ENCODE measurements around the gene LRRC49.

DNA sequence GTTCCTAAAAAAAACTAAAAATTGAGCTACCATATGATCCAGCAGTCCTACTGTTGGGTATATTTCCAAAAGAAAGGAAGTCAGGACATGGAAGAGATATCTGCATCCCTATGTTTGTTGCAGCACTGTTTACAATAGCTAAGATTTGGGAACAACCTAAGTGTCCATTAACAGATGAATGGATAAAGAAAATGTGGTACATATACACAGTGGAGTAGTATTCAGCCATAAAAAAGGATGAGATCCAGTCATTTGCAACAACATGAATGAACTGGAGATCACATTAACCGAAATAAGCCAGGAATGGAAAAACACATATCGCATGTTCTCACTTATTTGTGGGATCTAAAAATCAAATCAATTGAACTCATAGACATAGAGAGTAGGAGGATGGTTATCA is 29.5 kb downstream of the LRRC49 start:
- TF ChIP-seq, protein P1, sequence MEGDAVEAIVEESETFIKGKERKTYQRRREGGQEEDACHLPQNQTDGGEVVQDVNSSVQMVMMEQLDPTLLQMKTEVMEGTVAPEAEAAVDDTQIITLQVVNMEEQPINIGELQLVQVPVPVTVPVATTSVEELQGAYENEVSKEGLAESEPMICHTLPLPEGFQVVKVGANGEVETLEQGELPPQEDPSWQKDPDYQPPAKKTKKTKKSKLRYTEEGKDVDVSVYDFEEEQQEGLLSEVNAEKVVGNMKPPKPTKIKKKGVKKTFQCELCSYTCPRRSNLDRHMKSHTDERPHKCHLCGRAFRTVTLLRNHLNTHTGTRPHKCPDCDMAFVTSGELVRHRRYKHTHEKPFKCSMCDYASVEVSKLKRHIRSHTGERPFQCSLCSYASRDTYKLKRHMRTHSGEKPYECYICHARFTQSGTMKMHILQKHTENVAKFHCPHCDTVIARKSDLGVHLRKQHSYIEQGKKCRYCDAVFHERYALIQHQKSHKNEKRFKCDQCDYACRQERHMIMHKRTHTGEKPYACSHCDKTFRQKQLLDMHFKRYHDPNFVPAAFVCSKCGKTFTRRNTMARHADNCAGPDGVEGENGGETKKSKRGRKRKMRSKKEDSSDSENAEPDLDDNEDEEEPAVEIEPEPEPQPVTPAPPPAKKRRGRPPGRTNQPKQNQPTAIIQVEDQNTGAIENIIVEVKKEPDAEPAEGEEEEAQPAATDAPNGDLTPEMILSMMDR (conservative IDR thresholded peaks at IDR 0.05 in 1 of 2, IDR thresholded peaks at IDR 0.05 in 1 of 2; ENCODE audit: extremely low read depth in 1 of 2, insufficient read depth in 1 of 2, low read depth in 1 of 2, low read length in 2 of 2), result no peak
- TF ChIP-seq EZH2 (IDR thresholded peaks at IDR 0.05; ENCODE audit: borderline replicate concordance, low read length), result no peak
